Natural killer cell (primary cell): Measurements from ENCODE around the gene ADGRB2. TPM values are rescaled to one million over a fixed set of nuclear protein-coding genes. Genes with fewer than 3 reads are reported as not detected.

Experiments
- ATAC-seq, 3 donors: fragments of 150-1000 bp in 2 of 3; fragments of 200-7000 bp in 1 of 3; cut with Tn5 transposase; 1 replicate in 1 of 3; 2 replicates in 2 of 3; pipeline ENCODE4 v1.10.0; 2021; ENCODE audit warnings: mild to moderate bottlenecking in 2 of 3, moderate library complexity in 2 of 3
- DNase-seq, 2 donors: peaks; one replicate each; pipeline versions ENCODE4 v3.0.0 to v3.0.0-alpha.2; 2013 to 2021; ENCODE audit warnings: mixed read lengths in 1 of 2
- H3K27ac ChIP-seq: one replicate; pipeline ENCODE4 v1.5.1; 2013; ENCODE audit warnings: mild to moderate bottlenecking, low read length
- H3K27me3 ChIP-seq: one replicate; pipeline ENCODE4 v1.6.1; 2013; ENCODE audit warnings: low read length; ENCODE audit not compliant: control insufficient read depth, insufficient read depth
- H3K36me3 ChIP-seq: one replicate; pipeline ENCODE4 v1.6.1; 2013; ENCODE audit warnings: low read length; ENCODE audit not compliant: control insufficient read depth, insufficient read depth
- H3K4me1 ChIP-seq: one replicate; pipeline ENCODE4 v1.6.1; 2013; ENCODE audit warnings: low read length; ENCODE audit not compliant: control insufficient read depth, insufficient read depth
- H3K4me3 ChIP-seq: one replicate; pipeline ENCODE4 v1.5.1; 2013; ENCODE audit warnings: low read length
- H3K9me3 ChIP-seq: one replicate; pipeline ENCODE4 v1.6.1; 2013; ENCODE audit warnings: low read length; ENCODE audit not compliant: control insufficient read depth, insufficient read depth
- H3K27ac Mint-ChIP-seq, 2 donors: one replicate each; pipeline ENCODE4 v1.8.0; 2022; ENCODE audit warnings: mild to moderate bottlenecking in 2 of 2, mixed read lengths in 2 of 2, moderate library complexity in 1 of 2
- H3K27me3 Mint-ChIP-seq, 2 donors: one replicate each; pipeline ENCODE4 v1.8.0; 2022; ENCODE audit warnings: low read depth in 2 of 2, mixed read lengths in 2 of 2
- H3K36me3 Mint-ChIP-seq: one replicate; pipeline ENCODE4 v1.8.0; 2022; ENCODE audit warnings: mixed read lengths
- H3K4me1 Mint-ChIP-seq, 2 donors: one replicate each; pipeline ENCODE4 v1.8.0; 2022; ENCODE audit warnings: mixed read lengths in 2 of 2
- H3K4me3 Mint-ChIP-seq: one replicate; pipeline ENCODE4 v1.8.0; 2022; ENCODE audit warnings: mild to moderate bottlenecking, moderate library complexity, mixed read lengths
- H3K9me3 Mint-ChIP-seq, 2 donors: one replicate each; pipeline ENCODE4 v1.8.0; 2022; ENCODE audit warnings: mixed read lengths in 2 of 2
- WGBS: methylation state at CpG from one replicate; pipeline ENCODE4 v1.1.7; 2013; ENCODE audit warnings: missing lambda C conversion rate; ENCODE audit not compliant: insufficient coverage; 5-methylcytosine and 5-hydroxymethylcytosine counted together
- intact Hi-C: fragments of 100-400 bp; cut with micrococcal nuclease; formaldehyde crosslinking; loops from one replicate; pipeline ENCODE4 v1.14.2; 2022
- total RNA-seq, 4 donors: library from RNA; stranded (reverse); fragments of 120-200 nt in 1 of 4; gene quantifications; one replicate each; pipeline versions ENCODE4 v1.2.3 to v1.2.4, GENCODE V29; 2013 to 2022
- TF ChIP-seq, protein P1 (sequence below): fragments of 200-600 bp; IDR thresholded peaks from one replicate; pipeline ENCODE4 v1.8.0; 2022; ENCODE audit warnings: antibody characterized with exemption

The ADGRB2 gene
- total RNA-seq, 3 donors from 2014 or later (not counting 1 experiment from before 2014, with no cell fraction given) = 7.6 to 19.9 (median 12.8) TPM

GRCh38 chr1:31785020-31785946 is 21.1 kb upstream of the ADGRB2 start:
- no peaks in the 10 kb centered on the region for H3K9me3 ChIP-seq
- no peaks in the 10 kb centered on the region for H3K36me3 ChIP-seq
- no peak for DNase-seq
- WGBS = 74% methylated on average over 19 of the region's 20 CpGs
- Mint-ChIP-seq H3K27me3 (no peaks in the 10 kb centered on the region), H3K4me3 (no peak overlapping the region), H3K9me3 (no peaks in the 10 kb centered on the region), H3K36me3 (no peaks in the 10 kb centered on the region), H3K27ac (no peak overlapping the region), H3K4me1 (peaks cover 11 to 28% of the 10 kb centered on the region in 2 donors)
- H3K27me3 ChIP-seq = no peaks in the 10 kb centered on the region
- intact Hi-C loops = loop anchor here (5.0 kb wide), 1 partner anchor 33 kb away; no protein-coding TSS in a partner anchor
- ATAC-seq = no peak
- no peak overlapping the region for H3K4me3 ChIP-seq
- H3K27ac ChIP-seq = no peak overlapping the region
- peaks cover 24% of the 10 kb centered on the region for H3K4me1 ChIP-seq
- TF ChIP-seq, protein P1, sequence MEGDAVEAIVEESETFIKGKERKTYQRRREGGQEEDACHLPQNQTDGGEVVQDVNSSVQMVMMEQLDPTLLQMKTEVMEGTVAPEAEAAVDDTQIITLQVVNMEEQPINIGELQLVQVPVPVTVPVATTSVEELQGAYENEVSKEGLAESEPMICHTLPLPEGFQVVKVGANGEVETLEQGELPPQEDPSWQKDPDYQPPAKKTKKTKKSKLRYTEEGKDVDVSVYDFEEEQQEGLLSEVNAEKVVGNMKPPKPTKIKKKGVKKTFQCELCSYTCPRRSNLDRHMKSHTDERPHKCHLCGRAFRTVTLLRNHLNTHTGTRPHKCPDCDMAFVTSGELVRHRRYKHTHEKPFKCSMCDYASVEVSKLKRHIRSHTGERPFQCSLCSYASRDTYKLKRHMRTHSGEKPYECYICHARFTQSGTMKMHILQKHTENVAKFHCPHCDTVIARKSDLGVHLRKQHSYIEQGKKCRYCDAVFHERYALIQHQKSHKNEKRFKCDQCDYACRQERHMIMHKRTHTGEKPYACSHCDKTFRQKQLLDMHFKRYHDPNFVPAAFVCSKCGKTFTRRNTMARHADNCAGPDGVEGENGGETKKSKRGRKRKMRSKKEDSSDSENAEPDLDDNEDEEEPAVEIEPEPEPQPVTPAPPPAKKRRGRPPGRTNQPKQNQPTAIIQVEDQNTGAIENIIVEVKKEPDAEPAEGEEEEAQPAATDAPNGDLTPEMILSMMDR = no peak

DNA sequence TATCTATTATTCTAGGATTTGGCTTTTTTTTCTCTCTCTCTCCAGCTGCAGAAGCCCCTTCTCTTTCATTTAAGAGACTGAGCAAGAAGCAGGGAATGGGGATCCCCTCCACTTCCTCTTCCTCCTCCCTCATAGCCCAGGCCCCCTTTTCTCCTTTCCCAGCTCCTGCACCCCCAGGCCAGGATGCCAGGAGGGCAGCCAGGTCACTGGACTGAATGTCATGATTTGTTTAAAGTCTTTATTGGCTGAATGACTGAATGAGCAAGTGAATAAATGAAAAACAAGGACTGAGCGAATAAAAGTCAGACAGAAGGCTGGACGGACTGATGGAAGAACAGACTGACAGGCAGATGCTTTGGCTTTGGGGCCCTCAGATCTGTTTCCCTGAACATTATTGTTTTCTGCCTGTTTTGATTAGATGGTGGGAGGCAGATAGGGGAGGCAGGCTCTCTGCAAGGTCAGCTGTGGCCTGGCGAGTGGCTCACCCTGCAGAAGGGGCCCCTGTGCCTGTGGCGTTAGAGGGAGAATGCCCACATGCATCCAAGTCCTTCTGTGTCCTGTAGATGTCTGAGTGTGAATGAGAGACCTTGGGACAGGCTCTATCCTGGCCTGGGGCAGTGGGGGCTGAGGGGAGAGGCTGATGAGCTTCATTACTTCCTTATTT is 20.3 kb upstream of the ADGRB2 start:
- no peaks in the 10 kb centered on the region for H3K27me3 ChIP-seq
- H3K9me3 ChIP-seq = no peaks in the 10 kb centered on the region
- intact Hi-C loops = loop anchor here (5.0 kb wide), 1 partner anchor 32 kb away; no protein-coding TSS in a partner anchor
- 87% methylated on average over 4 of the region's 4 CpGs for WGBS
- H3K36me3 Mint-ChIP-seq = no peaks in the 10 kb centered on the region
- ATAC-seq = no peak
- H3K4me3 ChIP-seq = no peak overlapping the region
- no peaks in the 10 kb centered on the region for H3K27me3 Mint-ChIP-seq
- peaks cover 11 to 20% of the 10 kb centered on the region in 2 donors for H3K4me1 Mint-ChIP-seq
- H3K27ac ChIP-seq = no peak overlapping the region
- no peak for DNase-seq
- no peak overlapping the region for H3K4me3 Mint-ChIP-seq
- H3K9me3 Mint-ChIP-seq = no peaks in the 10 kb centered on the region
- peaks cover 22% of the 10 kb centered on the region for H3K4me1 ChIP-seq
- TF ChIP-seq, protein P1 = no peak
- no peaks in the 10 kb centered on the region for H3K36me3 ChIP-seq
- no peak overlapping the region for H3K27ac Mint-ChIP-seq

DNA sequence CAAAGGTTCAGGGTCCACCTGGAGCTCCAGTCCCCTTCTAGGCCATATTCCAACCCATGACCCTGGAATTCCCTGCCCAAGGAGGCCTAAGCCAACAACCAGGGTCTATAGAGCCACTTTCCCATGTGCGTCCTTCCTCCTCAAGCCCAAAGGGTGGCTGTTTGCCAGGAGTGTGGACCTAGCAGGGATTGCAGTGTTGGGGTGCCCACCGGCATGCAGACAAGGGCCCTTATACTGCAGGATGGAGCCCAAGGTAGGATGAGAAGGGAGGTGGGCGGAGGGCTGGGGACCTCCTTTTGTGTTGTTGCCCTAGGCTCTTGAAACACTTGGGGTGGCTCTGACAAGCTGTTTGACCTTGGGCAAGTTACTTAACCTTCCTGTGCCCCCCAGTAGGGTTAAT is 19.7 kb upstream of the ADGRB2 start:
- whole genome bisulfite sequencing = 95% methylated on average over 3 of the region's 3 CpGs
- no peak for ATAC-seq

More for the DNA sequence above, 19.7 kb upstream of the ADGRB2 start:
- H3K4me3 Mint-ChIP-seq = no peak overlapping the region
- no peaks in the 10 kb centered on the region for H3K9me3 Mint-ChIP-seq
- no peak overlapping the region for H3K27ac ChIP-seq
- H3K9me3 ChIP-seq = no peaks in the 10 kb centered on the region
- TF ChIP-seq, protein P1 = no peak
- H3K4me1 ChIP-seq = peaks cover 18% of the 10 kb centered on the region
- no peak overlapping the region for H3K4me3 ChIP-seq
- no peaks in the 10 kb centered on the region for H3K36me3 ChIP-seq
- no peak overlapping the region for H3K27ac Mint-ChIP-seq
- no peak for DNase-seq
- peaks cover 11 to 14% of the 10 kb centered on the region in 2 donors for H3K4me1 Mint-ChIP-seq
- no peaks in the 10 kb centered on the region for H3K36me3 Mint-ChIP-seq
- no peaks in the 10 kb centered on the region for H3K27me3 ChIP-seq
- intact Hi-C loops = no loop called here
- no peaks in the 10 kb centered on the region for H3K27me3 Mint-ChIP-seq
